IPS-NIHi7 (cell line): Measurements from ENCODE around the gene FLT3.
"Not testable (repeated sequence)": the region's sequence is repeated elsewhere in the genome, so short reads cannot be mapped to it uniquely, and the experiment has no call there.

Experiments used
- DNase-seq: peaks from one replicate; pipeline ENCODE4 v3.0.0; 2012; ENCODE audit warnings: mixed read lengths; ENCODE audit errors: extremely low spot score

The FLT3 gene

DNA sequence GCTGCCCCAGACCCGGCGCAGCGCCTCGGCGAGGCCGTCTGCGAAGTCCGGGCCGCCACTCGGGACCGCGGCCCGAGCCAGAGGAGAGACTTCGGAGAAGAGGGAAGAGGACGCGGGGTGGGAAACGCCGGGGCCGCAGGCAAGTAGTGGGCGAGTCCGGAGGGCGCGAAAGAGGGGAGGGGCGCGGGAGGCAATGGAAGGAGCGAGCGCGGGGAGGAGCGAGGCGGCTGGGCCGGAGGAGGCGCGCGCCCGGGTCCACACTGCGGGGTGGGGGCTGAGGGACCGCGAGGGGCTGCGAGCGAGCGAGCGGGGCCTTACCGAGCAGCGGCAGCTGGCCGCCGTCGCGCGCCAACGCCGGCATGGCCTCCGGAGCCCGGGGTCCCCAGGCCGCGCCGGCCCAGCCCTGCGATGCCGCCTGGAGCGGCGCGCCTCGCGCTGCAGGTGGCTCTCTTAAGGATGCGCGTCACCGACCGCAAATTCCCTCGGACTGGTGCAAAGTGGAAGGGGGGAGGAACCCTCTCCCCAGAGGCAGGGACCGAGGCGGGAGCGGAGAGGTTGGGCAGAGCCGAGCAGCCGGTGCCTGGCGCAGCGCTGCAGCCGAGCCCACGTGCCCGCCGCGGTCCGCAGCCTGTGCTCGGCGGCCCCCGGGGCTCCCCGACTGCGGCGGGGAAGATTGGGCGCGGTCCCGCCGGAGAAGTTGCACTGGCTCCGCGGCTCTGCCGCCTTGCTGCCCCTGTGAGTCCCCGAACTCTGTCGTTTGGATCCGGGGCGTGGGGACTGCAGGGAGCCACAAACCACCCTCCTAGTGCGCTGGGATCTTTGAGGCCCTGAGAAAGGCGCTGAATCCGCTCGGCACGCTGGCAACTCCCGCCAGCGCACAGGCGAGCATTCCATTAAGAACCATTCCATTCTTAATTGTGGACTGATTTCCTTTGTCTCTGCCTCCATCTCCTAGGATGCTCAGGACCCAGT lies at the start of gene FLT3:
Gene FLT3, minus strand, starts transcription at position 427 of the 972 bp plus-strand sequence. Its CDS starts 66 bp downstream, at position 361.
- peak; percentile 83 for DNase-seq

DNA sequence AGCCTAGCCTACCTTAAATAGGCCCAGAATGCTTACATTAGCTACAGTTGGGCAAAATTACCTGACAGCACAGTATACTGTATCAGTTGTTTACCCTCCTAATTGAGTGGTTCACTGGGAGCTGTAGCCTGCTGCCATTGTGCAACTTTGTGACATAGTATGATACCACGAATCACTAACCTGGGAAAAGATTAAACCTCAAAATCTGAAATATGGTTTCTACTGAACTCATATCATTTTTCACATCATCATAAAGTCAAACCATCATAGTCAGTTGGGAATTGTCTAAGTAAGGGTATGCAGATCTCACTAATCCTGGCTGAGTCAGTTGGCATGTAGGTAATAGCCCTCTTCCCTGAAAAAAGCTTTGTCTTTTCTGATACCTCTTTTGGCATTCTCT lies 47.1 kb upstream of the FLT3 start:
- no peak for DNase-seq

DNA sequence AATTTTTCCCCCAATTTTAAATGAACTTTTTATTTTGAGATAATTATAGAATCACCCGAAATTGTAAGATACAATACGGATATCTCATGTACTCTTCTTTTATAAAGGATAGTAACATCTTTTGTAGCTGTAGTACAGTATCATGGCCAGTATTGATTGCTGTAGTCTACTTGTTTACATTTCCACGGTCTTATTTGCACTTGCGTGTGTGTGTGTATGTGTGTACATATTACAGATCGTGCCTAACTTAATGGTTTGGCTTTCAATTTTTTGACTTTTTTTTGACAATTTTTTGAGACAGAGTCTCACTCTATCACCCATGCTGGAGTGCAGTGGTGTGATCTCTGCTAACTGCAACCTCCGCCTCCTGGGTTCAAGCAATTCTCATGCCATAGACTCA lies 44.7 kb upstream of the FLT3 start:
- DNase-seq = no peak

DNA sequence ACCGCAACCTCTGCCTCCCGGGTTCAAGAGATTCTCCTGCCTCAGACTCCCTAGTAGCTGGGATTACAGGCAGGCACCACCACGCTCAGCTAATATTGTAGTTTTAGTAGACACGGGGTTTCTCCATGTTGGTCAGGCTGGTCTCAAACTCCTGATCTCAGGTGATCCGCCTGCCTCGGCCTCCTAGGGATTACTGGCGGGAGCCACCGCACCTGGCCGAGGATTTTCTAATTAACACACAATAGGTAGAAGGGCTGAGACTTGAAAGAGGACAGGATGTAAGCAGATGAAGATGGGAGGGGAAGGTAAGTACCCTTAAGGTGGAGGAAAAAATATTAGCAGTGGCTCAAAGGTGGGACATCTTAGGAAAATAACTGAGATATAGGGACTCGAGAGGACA lies 41.2 kb upstream of the FLT3 start:
- not testable (repeated sequence) for DNase-seq

DNA sequence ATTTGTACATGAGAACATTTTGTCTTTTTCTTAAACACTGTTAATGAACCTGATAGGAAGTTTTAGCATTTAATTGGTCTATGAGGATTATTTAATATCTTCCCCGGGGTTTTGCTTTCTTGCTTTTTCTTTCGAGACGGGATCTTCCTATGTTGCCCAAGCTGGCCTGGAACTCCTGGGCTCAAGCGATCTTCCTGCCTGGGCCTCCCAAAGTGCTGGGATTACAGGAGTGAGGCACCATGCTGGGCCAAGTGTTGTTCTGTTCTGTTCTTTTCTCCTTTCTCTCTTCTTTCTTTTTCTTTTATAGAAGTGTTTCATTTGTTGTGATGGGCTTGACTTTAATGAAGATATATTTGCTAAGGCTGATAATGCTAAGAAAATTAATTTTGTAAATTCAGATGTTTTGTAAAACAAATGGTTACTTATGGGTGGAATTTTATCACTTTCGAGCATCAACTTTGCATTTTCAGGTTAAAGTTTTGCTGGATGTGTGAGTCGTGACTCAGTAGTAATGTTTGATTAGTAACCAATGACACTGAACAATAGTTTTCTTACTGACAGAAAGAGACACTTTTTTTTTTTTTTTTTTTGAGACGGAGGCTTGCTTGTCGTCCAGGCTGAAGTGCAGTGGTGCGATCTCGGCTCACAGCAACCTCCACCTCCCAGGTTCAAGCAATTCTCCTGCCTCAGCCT lies 40.2 kb upstream of the FLT3 start:
- no peak for DNase-seq

DNA sequence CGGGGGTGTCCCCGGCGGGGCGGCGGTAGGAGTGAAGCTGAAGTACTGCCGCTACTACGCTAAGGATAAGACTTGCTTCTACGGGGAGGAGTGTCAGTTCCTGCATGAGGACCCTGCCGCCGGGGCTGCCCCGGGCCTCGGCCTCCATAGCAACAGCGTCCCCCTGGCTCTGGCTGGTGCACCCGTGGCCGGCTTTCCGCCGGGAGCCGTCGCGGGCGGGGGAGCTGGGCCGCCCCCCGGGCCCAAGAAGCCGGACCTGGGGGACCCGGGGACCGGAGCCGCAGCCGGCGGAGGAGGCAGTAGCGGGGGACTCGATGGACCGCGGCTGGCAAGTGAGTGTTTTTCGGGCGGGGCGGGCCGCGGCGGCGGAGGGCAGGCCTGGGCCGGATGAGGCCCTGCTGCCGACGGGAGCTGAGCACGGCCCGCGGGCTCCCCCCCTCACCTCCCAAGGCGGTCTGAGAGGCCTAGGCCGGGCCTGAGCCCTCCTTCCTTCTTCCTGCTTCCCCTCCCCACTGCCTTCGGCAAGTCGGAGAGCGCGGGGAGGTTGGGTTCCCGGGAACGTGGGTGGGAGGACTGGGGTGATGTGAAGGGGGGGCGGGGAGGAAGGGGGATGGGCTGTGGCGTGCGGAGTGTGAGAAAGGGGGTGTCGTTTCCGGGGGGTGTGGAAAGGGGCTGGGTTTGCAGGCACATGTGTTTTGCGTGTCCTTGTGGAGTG lies 38.5 kb upstream of the FLT3 start:
- DNase-seq = peak; percentile 65

DNA sequence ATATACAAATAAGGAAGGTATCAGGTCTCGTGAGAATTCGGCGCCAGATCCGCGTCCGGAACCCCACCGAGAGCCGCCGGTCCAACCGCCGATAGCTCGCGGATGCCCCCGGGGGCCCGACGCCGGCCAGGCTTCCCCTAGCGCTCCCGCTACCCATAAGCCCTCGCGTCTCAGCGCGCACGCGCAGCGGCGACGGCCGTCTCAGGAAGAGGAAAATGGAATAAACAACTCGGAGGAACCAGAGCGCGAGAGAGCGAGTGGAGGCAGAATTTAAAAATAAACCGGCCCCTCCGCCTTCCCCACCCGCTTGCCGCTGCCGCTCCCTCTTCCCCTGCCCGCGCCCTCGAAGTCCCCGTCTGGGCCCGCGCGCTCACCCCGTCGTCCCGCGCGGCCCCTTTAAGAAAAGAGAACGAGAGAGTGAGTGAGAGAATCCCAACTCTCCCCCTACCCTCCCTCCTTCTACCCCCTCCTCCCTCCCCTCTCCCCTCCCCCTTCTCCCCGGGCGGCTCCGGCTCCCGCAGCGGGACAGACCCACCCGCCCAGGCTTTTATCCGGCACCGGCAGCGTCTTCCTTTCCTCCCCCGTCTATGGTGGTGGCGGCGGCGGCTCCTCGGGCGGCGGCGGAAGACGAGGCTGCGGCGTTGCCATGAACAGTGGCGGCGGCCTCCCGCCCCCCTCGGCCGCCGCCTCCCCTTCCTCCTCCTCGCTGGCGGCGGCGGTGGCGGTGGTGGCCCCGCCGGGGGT lies 37.8 kb upstream of the FLT3 start, which contains the start of gene PAN3:
Gene PAN3, plus strand, starts transcription at position 534 of the 744 bp plus-strand sequence. Its CDS starts 113 bp downstream, at position 647.
- peak; percentile 88 for DNase-seq

DNA sequence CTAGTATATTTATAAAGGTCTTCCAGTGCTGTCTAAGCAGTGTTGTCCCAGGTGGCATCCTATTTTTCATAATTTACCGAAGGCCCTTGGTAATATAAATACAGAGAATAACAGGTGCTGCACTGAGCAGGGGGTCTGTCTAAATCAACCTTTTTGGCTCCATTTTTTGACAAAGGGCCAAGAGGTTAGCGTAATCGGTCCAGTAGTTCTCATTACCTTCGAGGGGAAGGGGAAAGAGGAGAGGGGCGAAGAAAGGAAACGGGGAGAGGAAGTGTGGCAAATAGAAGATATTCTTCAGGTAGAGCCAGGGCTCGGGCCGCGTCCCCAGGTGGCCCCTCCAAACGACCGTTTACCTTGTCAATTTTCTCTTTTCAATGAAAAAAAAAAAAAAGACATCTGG lies 37.2 kb upstream of the FLT3 start:
- DNase-seq = peak; percentile 46

DNA sequence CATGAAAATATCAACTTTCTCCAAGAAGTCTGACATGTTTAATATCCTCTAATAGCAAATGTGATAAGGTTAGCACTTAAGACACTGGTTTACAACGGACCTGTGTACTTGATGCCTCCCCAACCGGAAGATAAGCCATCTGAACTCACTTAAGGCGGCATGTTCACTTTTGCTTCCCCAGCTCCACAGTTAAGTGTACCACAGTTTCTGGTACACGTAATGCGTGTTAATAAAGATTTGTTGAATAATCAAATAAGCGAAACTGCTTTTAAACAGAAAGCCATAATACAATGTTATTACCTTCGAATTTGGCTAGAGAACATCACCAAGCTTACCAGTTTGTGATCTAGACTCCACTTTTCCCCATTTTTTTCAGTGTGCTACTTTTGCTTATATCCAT lies 36.5 kb upstream of the FLT3 start:
- DNase-seq = no peak

DNA sequence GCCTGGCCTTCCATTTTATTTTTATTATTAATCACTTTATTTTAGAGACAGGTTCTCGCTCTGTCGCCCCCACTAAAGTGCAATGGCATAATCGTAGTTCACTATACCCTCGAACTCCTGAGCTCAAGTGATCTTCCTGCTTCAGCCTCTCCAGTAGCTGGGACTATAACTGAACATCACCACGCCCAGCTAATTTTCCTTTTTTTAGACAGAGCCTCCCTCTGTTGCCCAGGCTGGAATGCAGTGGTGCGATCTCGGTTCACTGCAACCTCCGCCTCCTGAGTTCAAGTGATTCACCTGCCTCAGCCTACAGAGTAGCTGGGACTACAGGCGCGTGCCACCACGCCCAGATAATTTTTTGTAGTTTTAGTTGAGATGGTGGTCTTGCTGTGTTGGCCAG lies 31.3 kb upstream of the FLT3 start:
- no peak for DNase-seq

DNA sequence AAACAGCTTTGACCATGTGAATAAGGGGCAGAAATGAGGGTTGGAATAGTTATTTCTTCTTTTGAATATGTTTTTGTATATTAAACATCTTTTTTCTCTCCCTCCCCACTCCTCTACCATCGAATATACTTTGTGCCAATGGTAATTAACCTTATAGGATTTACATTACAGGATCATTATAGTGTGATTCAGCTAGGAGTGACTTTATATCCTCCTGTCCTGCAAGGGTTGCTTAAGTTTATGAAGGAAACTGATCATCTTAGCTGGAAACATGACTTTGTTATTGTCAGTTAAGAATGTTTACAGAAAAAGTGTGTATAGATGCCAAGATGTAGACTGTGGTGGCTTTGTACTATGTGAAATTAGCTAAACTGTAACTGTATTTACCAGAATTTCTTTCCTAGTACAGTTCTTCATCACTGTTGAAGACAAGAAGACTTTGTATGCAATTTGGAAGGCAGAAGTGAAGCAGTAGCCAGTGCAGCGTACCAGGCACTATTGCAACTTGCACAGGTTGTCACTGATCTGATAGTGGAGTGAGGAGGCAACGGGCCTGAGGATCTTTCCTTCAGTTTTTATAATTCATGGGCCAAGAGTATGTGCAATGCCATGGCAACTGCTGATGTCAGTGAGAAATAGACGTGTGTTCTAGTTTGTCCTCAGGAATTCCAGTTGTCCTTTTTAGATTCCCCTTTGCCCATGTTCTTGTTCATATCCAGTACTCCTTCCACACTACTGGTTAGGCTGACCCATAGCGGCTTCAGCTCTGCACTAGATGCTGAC lies 29.7 kb upstream of the FLT3 start:
- DNase-seq = no peak

DNA sequence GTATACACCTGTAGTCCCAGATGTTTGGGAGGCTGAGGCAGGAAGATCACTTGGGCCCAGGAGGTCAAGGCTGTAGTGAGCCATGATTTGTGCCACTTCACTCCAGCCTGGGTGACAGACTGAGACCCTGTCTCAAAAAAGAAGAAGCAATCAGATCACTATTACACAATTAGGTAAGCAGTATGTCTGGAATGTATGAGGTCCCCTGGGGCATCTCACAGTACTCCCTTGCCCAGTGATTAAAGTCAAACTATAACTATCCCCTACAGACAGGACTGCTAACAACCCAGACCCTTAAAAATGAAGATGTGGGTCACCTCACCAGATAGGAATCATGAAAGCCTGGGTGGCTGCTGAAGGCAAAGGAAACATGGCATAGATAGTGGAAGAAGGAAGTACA lies 28.6 kb upstream of the FLT3 start:
- DNase-seq = no peak

DNA sequence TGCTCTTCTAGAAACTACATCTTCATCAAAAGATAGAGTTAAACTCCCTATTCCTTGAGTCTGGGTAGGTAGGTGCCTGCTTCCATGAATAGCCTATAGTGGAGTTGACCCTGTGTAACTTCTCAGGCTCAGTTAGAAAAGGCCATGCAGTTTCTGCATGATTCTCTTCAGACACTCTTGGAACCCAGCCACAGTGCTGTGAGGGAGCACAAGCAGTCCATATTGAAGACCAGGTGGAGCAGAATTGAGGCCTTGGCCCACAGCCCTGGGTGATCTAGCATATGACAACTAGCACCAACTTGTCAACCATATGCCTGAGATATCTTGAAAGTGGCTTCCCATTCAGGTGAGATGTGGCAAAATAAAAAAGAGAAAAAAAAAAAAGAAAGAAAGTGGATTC lies 27.7 kb upstream of the FLT3 start:
- no peak for DNase-seq

DNA sequence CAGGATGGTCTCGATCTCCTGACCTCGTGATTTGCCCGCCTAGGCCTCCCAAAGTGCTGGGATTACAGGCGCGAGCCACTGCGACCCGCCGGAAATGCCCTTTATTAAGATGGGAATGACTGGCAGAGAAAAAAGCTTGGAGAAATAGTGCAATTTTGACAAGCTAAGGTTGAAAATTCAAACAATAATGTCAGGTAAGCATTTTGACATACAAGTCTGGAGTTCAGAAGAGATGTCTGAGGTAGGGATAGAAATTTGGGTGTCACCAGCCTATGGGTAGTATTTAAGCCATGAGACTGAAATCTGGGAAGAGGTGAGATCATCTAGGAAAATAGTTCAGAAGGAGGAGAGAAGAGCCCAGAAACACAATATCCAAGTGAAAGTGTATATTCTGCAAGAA lies 20.8 kb upstream of the FLT3 start:
- DNase-seq = no peak

DNA sequence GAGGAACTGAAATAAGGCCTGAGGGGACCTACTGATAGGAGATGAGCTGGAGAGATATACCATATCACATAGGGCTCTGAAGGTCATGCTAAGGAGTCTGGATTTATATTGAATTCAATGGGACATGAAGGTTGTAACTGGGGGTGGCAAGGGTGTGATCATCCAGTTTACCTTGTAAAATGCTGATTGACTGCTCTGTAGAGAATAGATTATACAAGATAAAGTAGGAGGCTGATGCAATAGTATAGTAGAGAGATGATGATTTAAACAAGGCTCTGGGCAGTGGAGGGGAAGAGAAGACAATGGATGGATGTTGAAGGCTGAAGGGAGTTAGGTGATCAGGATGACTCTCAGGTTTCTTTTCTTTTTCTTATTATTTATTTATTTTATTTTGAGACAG lies 19.9 kb upstream of the FLT3 start:
- no peak for DNase-seq

DNA sequence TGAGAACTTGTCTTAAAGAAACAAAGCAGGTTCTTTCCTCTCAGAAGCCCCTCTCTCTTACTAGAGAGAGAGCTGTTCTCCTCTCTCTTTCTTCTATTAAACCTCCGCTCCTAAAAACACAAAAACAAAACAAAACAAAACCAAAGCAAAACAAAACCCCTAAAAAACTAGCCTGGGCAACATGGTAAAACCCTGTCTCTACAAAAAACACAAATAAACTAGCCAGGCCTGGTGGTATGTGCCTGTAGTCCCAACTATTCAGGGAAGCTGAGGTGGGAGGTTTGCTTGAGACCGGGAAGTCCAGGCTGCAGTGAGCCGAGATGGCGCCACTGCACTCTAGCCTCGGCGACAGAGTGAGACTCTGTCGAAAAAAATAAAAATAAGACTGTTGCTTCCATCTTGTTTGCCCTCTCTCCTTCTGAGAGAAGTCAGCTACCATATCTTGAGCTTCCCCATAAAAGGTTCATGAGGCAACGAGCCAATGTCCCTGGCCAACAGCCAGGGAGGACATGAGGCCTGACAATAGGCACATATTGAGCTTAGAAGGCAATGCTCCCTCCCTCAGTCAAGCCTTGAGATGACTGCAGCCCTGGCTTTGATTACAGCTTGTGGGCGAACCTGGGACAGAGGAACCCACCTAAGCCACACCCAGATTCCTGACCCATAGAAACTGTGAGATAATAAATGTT lies 17.5 kb upstream of the FLT3 start:
- DNase-seq = no peak

DNA sequence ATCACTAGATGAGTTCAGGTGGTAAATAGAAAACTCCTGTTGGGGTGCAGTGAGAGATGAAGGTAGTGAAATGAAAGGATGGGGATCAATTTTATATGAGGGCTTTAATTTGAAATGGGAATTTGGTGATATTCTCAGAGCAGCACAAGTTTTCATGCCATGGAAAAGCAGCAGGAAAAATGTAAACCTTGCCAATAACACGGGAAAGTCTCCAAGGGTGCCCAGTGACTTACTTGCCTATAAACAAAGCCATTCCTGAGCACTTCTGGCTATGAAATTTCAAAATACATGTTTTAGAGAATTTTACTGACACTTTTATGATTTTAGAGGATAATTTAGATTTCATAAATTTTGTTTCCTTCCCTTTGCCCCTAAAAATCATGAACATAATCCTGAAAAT lies 16.4 kb upstream of the FLT3 start:
- DNase-seq = no peak

DNA sequence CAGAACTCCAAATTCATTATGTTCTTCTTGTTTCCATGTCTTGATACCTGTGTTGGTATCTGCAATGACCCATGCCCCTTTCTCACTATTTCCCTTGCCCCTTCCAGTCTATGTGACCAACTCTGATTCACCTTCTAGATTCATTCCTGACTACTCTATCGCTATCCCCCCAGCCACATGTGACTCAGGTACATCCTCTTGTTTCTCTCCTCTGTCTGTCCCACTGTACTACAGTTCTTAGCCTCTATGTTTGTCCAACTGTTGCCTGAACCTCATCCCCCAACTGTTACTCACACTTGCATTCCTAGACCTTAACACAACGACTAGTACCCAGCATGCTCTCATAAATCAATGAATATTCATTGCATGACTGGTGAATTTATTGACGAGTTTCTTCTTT lies 10.0 kb upstream of the FLT3 start:
- no peak for DNase-seq

DNA sequence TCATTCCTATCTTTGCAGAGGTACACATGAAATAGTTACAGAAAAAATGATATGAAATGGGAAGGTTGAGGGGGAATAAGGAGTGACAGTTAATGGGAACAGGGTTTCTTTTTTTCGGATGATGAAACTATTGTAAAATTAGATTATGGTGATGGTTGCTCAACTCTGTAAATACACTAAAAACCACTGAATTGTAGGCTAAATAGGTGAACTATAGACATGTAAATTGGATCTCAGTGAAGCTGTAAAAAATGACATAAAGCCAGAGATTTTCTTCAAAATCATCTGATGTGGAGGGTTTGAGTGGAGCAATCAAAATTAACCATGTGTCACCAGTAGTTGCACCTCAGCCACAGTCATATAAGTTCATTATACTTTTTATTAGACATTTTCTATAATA lies 6.6 kb upstream of the FLT3 start:
- DNase-seq = no peak

DNA sequence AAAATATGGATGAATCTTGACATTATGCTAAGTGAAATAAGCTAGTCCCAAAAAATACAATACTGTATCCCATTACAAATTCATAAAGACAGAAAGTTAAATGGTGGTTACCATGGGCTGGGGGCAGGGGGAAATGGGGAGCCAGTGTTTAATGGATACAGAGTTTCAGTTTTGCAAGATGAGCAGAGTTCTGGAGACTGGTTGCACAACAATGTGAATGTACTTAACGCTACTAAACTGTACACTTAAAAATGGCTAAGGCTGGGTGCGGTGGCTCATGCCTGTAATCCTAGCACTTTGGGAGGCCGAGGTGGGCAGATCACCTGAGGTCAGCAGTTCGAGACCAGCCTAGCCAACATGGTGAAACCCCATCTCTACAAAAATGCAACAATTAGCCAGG lies 1.5 kb upstream of the FLT3 start:
- DNase-seq = not testable (repeated sequence)
